Right ventricle myocardium inferior (tissue), 1 donor: Measurements from ENCODE around the gene DNAJC24. TPM values are rescaled to one million over a fixed set of nuclear protein-coding genes. Genes with fewer than 3 reads are reported as not detected.

Experiments used
- ATAC-seq: fragments of 200-7000 bp; cut with Tn5 transposase; one replicate; pipeline ENCODE4 v1.9.1; 2020; ENCODE audit warnings: mild to moderate bottlenecking, moderate library complexity
- DNase-seq: peaks from one replicate; pipeline ENCODE4 v3.0.0; 2021; ENCODE audit errors: missing footprints
- intact Hi-C: fragments of 100-400 bp; cut with DNase I; formaldehyde crosslinking; loops from one replicate; pipeline ENCODE4 v1.11.0; 2022
- total RNA-seq: library from RNA; stranded (reverse); fragmentation: NEBNext Ultra II Directional; extraction: Animal tissue kit (Norgen Biotek cat#: 25700); gene quantifications from one replicate; pipeline ENCODE4 v1.2.1, GENCODE V29; 2021
- donor health status: DM: no; HTN: yes; CAD: no; lungs with severe emphysema.

The DNAJC24 gene
- total RNA-seq, 1 donor from 2014 or later, result 15.8 TPM

- no peak for ATAC-seq
- intact Hi-C loops, result no loop called here
Observed at GRCh38 chr11:31477528-31478222, 108.0 kb downstream of the DNAJC24 start.

GRCh38 chr11:31478223-31478590, 108.5 kb downstream of the DNAJC24 start:
- intact Hi-C loops, result no loop called here
- ATAC-seq, result no peak
- DNase-seq, result no peak

More at GRCh38 chr11:31477528-31478222, 108.0 kb downstream of the DNAJC24 start:
- no peak for DNase-seq

- no peak for DNase-seq
- intact Hi-C loops, result no loop called here
- ATAC-seq, result no peak
Observed at GRCh38 chr11:31479066-31479465, 109.4 kb downstream of the DNAJC24 start.

- intact Hi-C loops, result loop anchor here (10.0 kb wide), 1 partner anchor 394 kb away; no protein-coding TSS in a partner anchor
- DNase-seq (no peak), ATAC-seq (no peak)
Observed at GRCh38 chr11:31480930-31481329, 111.3 kb downstream of the DNAJC24 start.

Other genes with a start within 250 kb of the DNAJC24 start
- gene DCDC1, start 121 bp upstream of the DNAJC24 start, total RNA-seq, result 0.19 TPM
- 26.5 TPM for gene IMMP1L, start 139.8 kb downstream of the DNAJC24 start, total RNA-seq
- 16.0 TPM for gene ELP4, start 139.9 kb downstream of the DNAJC24 start, total RNA-seq